H1 (cell line): ENCODE measurements around the gene KNDC1. TPM values are rescaled to one million over a fixed set of nuclear protein-coding genes. Genes with fewer than 3 reads are reported as not detected.

Experiments
- CTCF ChIA-PET: fragments of 300-600 bp; sonication (Branson Sonifier 250); formaldehyde crosslinking; loops from one replicate; lab custom pipeline; 2021; ENCODE audit not compliant: partially characterized antibody; lab: Charles Lee
- POLR2A ChIA-PET: fragments of 300-600 bp; sonication (Branson Sonifier 250); formaldehyde crosslinking; loops from one replicate; lab custom pipeline; 2021; ENCODE audit warnings: inconsistent platforms; ENCODE audit not compliant: partially characterized antibody; lab: Charles Lee
- DNase-seq, 2 experiments: peaks; one replicate each; pipeline versions ENCODE4 v3.0.0 to v3.0.0-alpha.2; 2010 to 2022; ENCODE audit warnings: low spot score in 2 of 2, low read depth in 1 of 2, mixed read lengths in 1 of 2
- FAIRE-seq: peaks from 2 replicates; lab custom pipeline; 2011; peaks lifted over from hg19 to GRCh38; lab: Jason Lieb, UNC
- H2AFZ ChIP-seq: 2 replicates; pipeline ENCODE4 v1.8.1; 2012; ENCODE audit warnings: low read length, inconsistent platforms
- H2AK5ac ChIP-seq: 2 replicates; pipeline ENCODE4 v1.6.1; 2013; ENCODE audit warnings: low read depth, low read length
- H2BK120ac ChIP-seq: replicated peaks from 2 replicates; pipeline ENCODE3; 2013; ENCODE audit warnings: low read depth, low read length, inconsistent platforms
- H2BK12ac ChIP-seq: 2 replicates; pipeline ENCODE4 v1.6.1; 2013; ENCODE audit warnings: low read depth, low read length
- H2BK15ac ChIP-seq: 2 replicates; pipeline ENCODE4 v1.6.1; 2013; ENCODE audit warnings: low read length
- H2BK20ac ChIP-seq: 2 replicates; pipeline ENCODE4 v1.6.1; 2013; ENCODE audit warnings: low read length
- H2BK5ac ChIP-seq: 2 replicates; pipeline ENCODE4 v1.6.1; 2013; ENCODE audit warnings: low read depth, low read length
- H3K14ac ChIP-seq: 2 replicates; pipeline ENCODE4 v1.6.1; 2013; ENCODE audit warnings: inconsistent platforms; ENCODE audit not compliant: insufficient read length
- H3K18ac ChIP-seq: 2 replicates; pipeline ENCODE4 v1.6.1; 2013; ENCODE audit warnings: low read length; ENCODE audit errors: extremely low read depth
- H3K23ac ChIP-seq: 2 replicates; pipeline ENCODE4 v1.6.1; 2013; ENCODE audit warnings: inconsistent platforms; ENCODE audit not compliant: insufficient read length
- H3K23me2 ChIP-seq: 2 replicates; pipeline ENCODE4 v1.6.1; 2013; ENCODE audit warnings: low read depth, low read length
- H3K27ac ChIP-seq: 2 replicates; pipeline ENCODE4 v1.6.1; 2011; ENCODE audit warnings: low read depth, low read length, inconsistent platforms
- H3K27me3 ChIP-seq, 4 experiments: replicated peaks in 1 of 4; 1 replicate in 1 of 4; 2 replicates in 3 of 4; pipeline versions ENCODE4 v1.6.1 to v1.8.1; 2011 to 2013; ENCODE audit warnings: low read length in 3 of 4, mild to moderate bottlenecking in 3 of 4, inconsistent platforms in 2 of 4, mixed read lengths in 2 of 4, moderate library complexity in 1 of 4; ENCODE audit not compliant: control insufficient read depth in 3 of 4, insufficient read depth in 3 of 4; ENCODE audit errors: extremely low read depth in 1 of 4
- H3K36me3 ChIP-seq, 4 experiments: 2 replicates each; pipeline versions ENCODE4 v1.6.1 to v1.8.1; 2011 to 2013; ENCODE audit warnings: mild to moderate bottlenecking in 4 of 4, low read length in 3 of 4, moderate library complexity in 2 of 4, control low read depth in 1 of 4, inconsistent platforms in 1 of 4; ENCODE audit not compliant: insufficient read depth in 4 of 4, control insufficient read depth in 2 of 4
- H3K4ac ChIP-seq: replicated peaks from 2 replicates; pipeline ENCODE3; 2013; ENCODE audit warnings: low read length, low read depth, mixed read lengths, inconsistent platforms; ENCODE audit not compliant: insufficient read length
- H3K4me1 ChIP-seq, 4 experiments: replicated peaks in 1 of 4; 1 replicate in 1 of 4; 2 replicates in 3 of 4; pipeline versions ENCODE4 v1.6.1 to v1.8.1; 2011 to 2013; ENCODE audit warnings: low read length in 3 of 4, inconsistent platforms in 2 of 4, mixed read lengths in 1 of 4; ENCODE audit not compliant: insufficient read depth in 4 of 4, control insufficient read depth in 3 of 4
- H3K4me2 ChIP-seq, 2 experiments: 2 replicates each; pipeline versions ENCODE4 v1.6.1 to v1.8.1; 2011 to 2013; ENCODE audit warnings: low read depth in 2 of 2, low read length in 2 of 2, control low read depth in 1 of 2, inconsistent platforms in 1 of 2, mild to moderate bottlenecking in 1 of 2; ENCODE audit not compliant: insufficient read depth in 1 of 2
- H3K4me3 ChIP-seq, 4 experiments: fragments of 200-600, 300-600 bp in 1 of 4; sonication (generic), shearing (Covaris generic), sonication (Bioruptor Twin) in 1 of 4; 2 replicates each; pipeline versions ENCODE4 v1.5.1 to v1.8.1; 2011 to 2016; ENCODE audit warnings: low read length in 4 of 4, low read depth in 3 of 4, control low read depth in 2 of 4, inconsistent platforms in 2 of 4, mild to moderate bottlenecking in 2 of 4, mixed read lengths in 1 of 4, moderate library complexity in 1 of 4; ENCODE audit not compliant: insufficient read depth in 2 of 4; ENCODE audit errors: extremely low read depth in 1 of 4
- H3K56ac ChIP-seq: replicated peaks from 2 replicates; pipeline ENCODE3; 2013; ENCODE audit warnings: low read depth, mild to moderate bottlenecking, mixed read lengths, low read length, inconsistent platforms; ENCODE audit not compliant: insufficient read length
- H3K79me1 ChIP-seq: 2 replicates; pipeline ENCODE4 v1.6.1; 2013; ENCODE audit warnings: low read depth, low read length, control low read depth
- H3K79me2 ChIP-seq, 2 experiments: 2 replicates each; pipeline versions ENCODE4 v1.6.1 to v1.8.1; 2012 to 2013; ENCODE audit warnings: low read length in 2 of 2, mild to moderate bottlenecking in 2 of 2, inconsistent platforms in 1 of 2; ENCODE audit not compliant: insufficient read depth in 2 of 2, control insufficient read depth in 1 of 2
- H3K9ac ChIP-seq, 4 experiments: replicated peaks in 1 of 4; 1 replicate in 1 of 4; 2 replicates in 3 of 4; pipeline versions ENCODE4 v1.6.1 to v1.8.1; 2011 to 2013; ENCODE audit warnings: low read depth in 3 of 4, low read length in 3 of 4, control low read depth in 2 of 4, mild to moderate bottlenecking in 2 of 4, moderate library complexity in 2 of 4, inconsistent platforms in 1 of 4; ENCODE audit errors: extremely low read depth in 1 of 4
- H3K9me3 ChIP-seq, 2 experiments: 2 replicates each; pipeline versions ENCODE4 v1.6.1 to v1.8.1; 2012 to 2013; ENCODE audit warnings: mild to moderate bottlenecking in 2 of 2, moderate library complexity in 2 of 2, control low read depth in 1 of 2, inconsistent platforms in 1 of 2, low read depth in 1 of 2, low read length in 1 of 2, mixed read lengths in 1 of 2; ENCODE audit not compliant: insufficient read depth in 2 of 2
- H4K20me1 ChIP-seq, 2 experiments: replicated peaks in 1 of 2; 2 replicates each; pipeline versions ENCODE3 to v1.8.1; 2011 to 2013; ENCODE audit warnings: inconsistent platforms in 2 of 2, low read length in 2 of 2, mild to moderate bottlenecking in 1 of 2; ENCODE audit not compliant: insufficient read depth in 2 of 2, control insufficient read depth in 1 of 2
- H4K5ac ChIP-seq: 2 replicates; pipeline ENCODE4 v1.6.1; 2013; ENCODE audit warnings: low read length, low read depth, mixed read lengths, inconsistent platforms; ENCODE audit not compliant: insufficient read length
- H4K8ac ChIP-seq: 2 replicates; pipeline ENCODE4 v1.8.0; 2013; ENCODE audit warnings: mild to moderate bottlenecking, moderate library complexity, low read length, inconsistent platforms; ENCODE audit not compliant: insufficient read depth; ENCODE audit errors: extremely low read depth
- H4K91ac ChIP-seq: replicated peaks from 2 replicates; pipeline ENCODE3; 2013; ENCODE audit warnings: low read length, mixed read lengths, inconsistent platforms; ENCODE audit not compliant: insufficient read length
- ASH2L ChIP-seq: fragments of 200-600, 300-600 bp; sonication (generic); IDR thresholded peaks from one replicate; pipeline ENCODE4 v1.7.1; 2017; ENCODE audit warnings: low read length
- BCL11A ChIP-seq, 2 experiments: IDR thresholded peaks; one replicate each; pipeline ENCODE4 v1.6.1; 2011; ENCODE audit warnings: low read depth in 2 of 2, low read length in 2 of 2, mild to moderate bottlenecking in 2 of 2
- EGR1 ChIP-seq: IDR thresholded peaks from 2 replicates; pipeline ENCODE4 v1.6.1; 2011; ENCODE audit warnings: low read depth, low read length, borderline replicate concordance
- HDAC2 ChIP-seq, 2 experiments: fragments of 300-600 bp in 1 of 2; sonication (generic) in 1 of 2; IDR thresholded peaks; 2 replicates each; pipeline ENCODE4 v1.6.1; 2011 to 2012; ENCODE audit warnings: low read depth in 2 of 2, low read length in 2 of 2, mild to moderate bottlenecking in 2 of 2, moderate library complexity in 2 of 2, borderline replicate concordance in 1 of 2, inconsistent platforms in 1 of 2
- HDAC6 ChIP-seq: IDR thresholded peaks from one replicate; pipeline ENCODE4 v1.7.1; 2012; ENCODE audit warnings: low read depth, mild to moderate bottlenecking, inconsistent platforms, low read length, moderate library complexity
- JUN ChIP-seq: IDR thresholded peaks from 2 replicates; pipeline ENCODE4 v1.6.1; 2011; ENCODE audit warnings: low read depth, mild to moderate bottlenecking, improper control_type of control experiment, low read length
- KDM1A ChIP-seq: fragments of 200-600, 300-600 bp; sonication (generic); IDR thresholded peaks from 2 replicates; pipeline ENCODE4 v1.7.1; 2016; ENCODE audit warnings: mild to moderate bottlenecking, low read length, borderline replicate concordance
- POLR2AphosphoS5 ChIP-seq: IDR thresholded peaks from 2 replicates; pipeline ENCODE4 v1.6.1; 2011; ENCODE audit warnings: low read depth, low read length
- POU5F1 ChIP-seq: IDR thresholded peaks from 2 replicates; pipeline ENCODE4 v1.6.1; 2011; ENCODE audit warnings: low read depth, mild to moderate bottlenecking, low read length, moderate library complexity
- SP4 ChIP-seq: IDR thresholded peaks from 2 replicates; pipeline ENCODE4 v1.6.1; 2012; ENCODE audit warnings: low read length, inconsistent platforms
- TCF12 ChIP-seq: IDR thresholded peaks from 2 replicates; pipeline ENCODE4 v1.6.1; 2011; ENCODE audit warnings: low read depth, mild to moderate bottlenecking, low read length
- YY1 ChIP-seq: IDR thresholded peaks from 2 replicates; pipeline ENCODE4 v1.6.1; 2011; ENCODE audit warnings: low read depth, mild to moderate bottlenecking, low read length
- WGBS, 2 experiments: shearing (Covaris generic) in 1 of 2; methylation state at CpG; one replicate each; pipeline versions ENCODE4 v1.1.6 to v1.1.7; 2013 to 2015; ENCODE audit warnings: low lambda C conversion rate in 2 of 2, mixed read lengths in 2 of 2, inconsistent platforms in 1 of 2, low coverage in 1 of 2, missing lambda C conversion rate in 1 of 2; ENCODE audit not compliant: insufficient replicate concordance in 2 of 2, insufficient coverage in 1 of 2, insufficient read length in 1 of 2; ENCODE audit errors: extremely low coverage in 1 of 2, missing lambda C conversion rate in 1 of 2; 5-methylcytosine and 5-hydroxymethylcytosine counted together
- polyA plus RNA-seq, 7 experiments: library from polyadenylated mRNA; depleted of rRNA in 3 of 7; stranded (reverse) in 5 of 7; unstranded in 2 of 7; fragments of >200 nt in 5 of 7; fragments of 200-250 nt in 2 of 7; gene quantifications; 1 replicate in 5 of 7; 2 replicates in 1 of 7; 4 replicates in 1 of 7; pipeline versions ENCODE4 v1.2.1 to v1.2.3, GENCODE V29; 2011 to 2013; ENCODE audit warnings: missing spikeins in 2 of 7, mixed read lengths in 2 of 7
- total RNA-seq: library from RNA; stranded (reverse); fragmentation: NEBNext Ultra II Directional; extraction: Animal tissue kit (Norgen Biotek cat#: 25700); gene quantifications from 2 replicates; pipeline ENCODE4 v1.2.1, GENCODE V29; 2021
- TF ChIP-seq, protein P1 (sequence below): IDR thresholded peaks from 2 replicates; pipeline ENCODE4 v1.6.1; 2011; ENCODE audit warnings: low read depth, mild to moderate bottlenecking, low read length; ENCODE audit not compliant: insufficient read depth

KNDC1 gene
- total and polyA plus RNA-seq, 2 of the 8 experiments (the other 6 are each of a cell fraction or from before 2014, with no cell fraction given) = 7.5 to 16.7 TPM

- Histone ChIP-seq H3K4me3 (no peak overlapping the region), H4K20me1 (peaks cover 0 to 4% of the 10 kb centered on the region in 2 experiments), H4K8ac (no peak overlapping the region), H2AK5ac (0 out of 2 replicates have a peak overlapping the region, but pooled peaks have one; percentile 65), H3K27me3 (peaks cover 0 to 8% (median 6%) of the 10 kb centered on the region in 4 experiments; a peak in 6 of 7 replicates), H2BK12ac (peak overlapping the region; percentile 3; the same call in 1 of the 2 replicates), H2BK5ac (peak overlapping the region; percentile 12; the same call in 1 of the 2 replicates), H3K36me3 (no peaks in the 10 kb centered on the region; a peak in 3 of 8 replicates), H4K91ac (no peak overlapping the region), H3K27ac (no peak overlapping the region), H3K4ac (no peak overlapping the region), H2BK120ac (no peak overlapping the region), H2BK15ac (no peak overlapping the region), H4K5ac (no peak overlapping the region), H3K4me2 (no peak overlapping the region), H3K23ac (no peak overlapping the region), H3K18ac (no peak overlapping the region), H2BK20ac (no peak overlapping the region), H3K14ac (no peak overlapping the region), H3K56ac (no peak overlapping the region), H3K9me3 (no peaks in the 10 kb centered on the region), H3K9ac (no peak overlapping the region), H3K79me1 (0 out of 2 replicates have a peak, but pooled peaks cover 2% of the 10 kb centered on the region), H3K79me2 (no peaks in the 10 kb centered on the region), H2AFZ (no peak overlapping the region), H3K23me2 (no peaks in the 10 kb centered on the region), H3K4me1 (peaks cover 3 to 21% (median 9%) of the 10 kb centered on the region in 4 experiments)
- TF ChIP-seq EGR1 (no peak), HDAC6 (no peak), POLR2AphosphoS5 (no peak), ASH2L (no peak), TCF12 (no peak), JUN (no peak), POU5F1 (no peak), SP4 (no peak), YY1 (no peak), HDAC2 (IDR thresholded peaks at IDR 0.05; ENCODE audit: borderline replicate concordance in 1 of 2, low read depth in 2 of 2, low read length in 2 of 2) (no peak), BCL11A (IDR thresholded peaks at IDR 0.05; ENCODE audit: low read depth in 2 of 2, low read length in 2 of 2) (no peak), KDM1A (no peak)
- TF ChIP-seq, protein P1, sequence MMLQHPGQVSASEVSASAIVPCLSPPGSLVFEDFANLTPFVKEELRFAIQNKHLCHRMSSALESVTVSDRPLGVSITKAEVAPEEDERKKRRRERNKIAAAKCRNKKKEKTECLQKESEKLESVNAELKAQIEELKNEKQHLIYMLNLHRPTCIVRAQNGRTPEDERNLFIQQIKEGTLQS = no peak
- 80% methylated on average over 14 of the region's 14 CpGs; no CpG with 5 or more reads in 1 of the 2 experiments for WGBS, 2 experiments
- no peak for DNase-seq
- POLR2A ChIA-PET = interaction anchor here (1.5 kb wide), 1 partner anchor 12 kb away, joined by 5 read pairs; no protein-coding TSS in a partner anchor
- CTCF ChIA-PET = no interaction called here
- no peak for FAIRE-seq
These were observed 83.6 kb downstream of the KNDC1 start for GRCh38 chr10:133243593-133243992.
